ENCODE measurements around the gene SLC2A6.

SLC2A6 gene

GRCh38 chr9:133510926-133511505 lies 32.1 kb upstream of the SLC2A6 start:
- no peak overlapping the region for H3K27ac ChIP-seq (replicated peaks)
- no peak overlapping the region for H3K4me3 ChIP-seq (replicated peaks; ENCODE audit: insufficient read depth, low read length)
- DNase-seq (ENCODE audit: low read depth in 1 of 2, low spot score in 1 of 2), result no peak
- peaks cover 15% of the 10 kb centered on the region for H3K27me3 ChIP-seq (ENCODE audit: insufficient read depth, poor library complexity, severe bottlenecking)
- TF ChIP-seq POLR2AphosphoS5 (IDR thresholded peaks at IDR 0.05; ENCODE audit: low read depth) (no peak), GABPA (IDR thresholded peaks at IDR 0.05; ENCODE audit: low read depth) (no peak), CTCF (IDR thresholded peaks at IDR 0.05; ENCODE audit: insufficient read depth, low read length) (no peak), SPI1 (IDR thresholded peaks at IDR 0.05; ENCODE audit: borderline replicate concordance, low read depth) (no peak)

GRCh38 chr9:133509179-133510083 lies 30.5 kb upstream of the SLC2A6 start:
- H3K4me3 ChIP-seq (replicated peaks; ENCODE audit: insufficient read depth, low read length), result no peak overlapping the region
- no peak for DNase-seq (ENCODE audit: low read depth in 1 of 2, low spot score in 1 of 2)
- H3K27me3 ChIP-seq (ENCODE audit: insufficient read depth, poor library complexity, severe bottlenecking), result peaks cover 13% of the 10 kb centered on the region
- H3K27ac ChIP-seq (replicated peaks), result no peak overlapping the region
- TF ChIP-seq GABPA (IDR thresholded peaks at IDR 0.05; ENCODE audit: low read depth), result no peak
- no peak for TF ChIP-seq CTCF (IDR thresholded peaks at IDR 0.05; ENCODE audit: insufficient read depth, low read length)
- no peak for TF ChIP-seq REST (IDR thresholded peaks at IDR 0.05; ENCODE audit: insufficient replicate concordance, low read depth)
- TF ChIP-seq SPI1 (IDR thresholded peaks at IDR 0.05; ENCODE audit: borderline replicate concordance, low read depth), result no peak
- TF ChIP-seq POLR2AphosphoS5 (IDR thresholded peaks at IDR 0.05; ENCODE audit: low read depth), result no peak

GRCh38 chr9:133508046-133508445 lies 29.1 kb upstream of the SLC2A6 start:
- TF ChIP-seq SPI1 (IDR thresholded peaks at IDR 0.05; ENCODE audit: borderline replicate concordance, low read depth) (no peak), POLR2AphosphoS5 (IDR thresholded peaks at IDR 0.05; ENCODE audit: low read depth) (no peak), CTCF (IDR thresholded peaks at IDR 0.05; ENCODE audit: insufficient read depth, low read length) (no peak), REST (IDR thresholded peaks at IDR 0.05; ENCODE audit: insufficient replicate concordance, low read depth) (no peak), GABPA (IDR thresholded peaks at IDR 0.05; ENCODE audit: low read depth) (no peak)
- peaks cover 13% of the 10 kb centered on the region for H3K27me3 ChIP-seq (ENCODE audit: insufficient read depth, poor library complexity, severe bottlenecking)
- H3K4me3 ChIP-seq (replicated peaks; ENCODE audit: insufficient read depth, low read length), result no peak overlapping the region
- DNase-seq (ENCODE audit: low read depth in 1 of 2, low spot score in 1 of 2), result no peak
- no peak overlapping the region for H3K27ac ChIP-seq (replicated peaks)

Measured in HL-60 (cell line).